Panc1 (cell line): ENCODE data around the gene ABCA6. TPM values are rescaled to one million over a fixed set of nuclear protein-coding genes. Genes with fewer than 3 reads are reported as not detected.

Experiments used
- ATAC-seq: fragments of 200-7000 bp; cut with Tn5 transposase; 2 replicates; pipeline ENCODE4 v1.9.1; 2020; ENCODE audit warnings: mild to moderate bottlenecking, moderate library complexity
- BruUV-seq: library from RNA; stranded (reverse); fragments of 400-500 nt; replicated peaks from 2 replicates; lab custom pipeline; 2021; lab: Mats Ljungman, UMichigan
- CTCF ChIA-PET: fragments of 300-600 bp; sonication (Branson Sonifier 250); formaldehyde crosslinking; loops from one replicate; lab custom pipeline; 2022; ENCODE audit warnings: antibody characterized with exemption; lab: Charles Lee
- POLR2A ChIA-PET: fragments of 300-600 bp; sonication (Branson Sonifier 250); formaldehyde crosslinking; loops from one replicate; lab custom pipeline; 2022; ENCODE audit warnings: antibody characterized with exemption; lab: Charles Lee
- DNase-seq: peaks from one replicate; pipeline ENCODE4 v3.0.0-alpha.2; 2010; ENCODE audit warnings: low read depth, low spot score
- H3K27ac ChIP-seq: 2 replicates; pipeline ENCODE4 v1.5.1; 2011; ENCODE audit warnings: mild to moderate bottlenecking, low read length, inconsistent platforms
- H3K27me3 ChIP-seq: fragments of 200-500 bp; sonication (Bioruptor generic); 2 replicates; pipeline ENCODE4 v1.6.0; 2014; ENCODE audit warnings: low read length, inconsistent platforms; ENCODE audit not compliant: control insufficient read depth, insufficient read depth
- H3K36me3 ChIP-seq: fragments of 200-500 bp; sonication (Bioruptor generic); 2 replicates; pipeline ENCODE4 v1.5.1; 2014; ENCODE audit warnings: inconsistent platforms, mild to moderate bottlenecking, low read length, moderate library complexity; ENCODE audit not compliant: control insufficient read depth, insufficient read depth
- H3K4me1 ChIP-seq: 2 replicates; pipeline ENCODE4 v1.5.1; 2011; ENCODE audit warnings: inconsistent platforms, mild to moderate bottlenecking, low read length, moderate library complexity; ENCODE audit not compliant: control insufficient read depth, insufficient read depth
- H3K4me3 ChIP-seq, 2 experiments: 2 replicates each; pipeline ENCODE4 v1.5.1; 2011 to 2012; ENCODE audit warnings: low read depth in 2 of 2, low read length in 2 of 2, mild to moderate bottlenecking in 2 of 2, inconsistent platforms in 1 of 2, moderate library complexity in 1 of 2
- H3K9me3 ChIP-seq: fragments of 200-500 bp; sonication (Bioruptor generic); 2 replicates; pipeline ENCODE4 v1.5.1; 2014; ENCODE audit warnings: low read depth, mild to moderate bottlenecking, inconsistent platforms, low read length, moderate library complexity; ENCODE audit not compliant: control insufficient read depth, insufficient read depth
- POLR2AphosphoS5 ChIP-seq: IDR thresholded peaks from 2 replicates; pipeline ENCODE4 v1.6.1; 2012; ENCODE audit warnings: mild to moderate bottlenecking, low read depth, low read length, moderate library complexity
- SIN3A ChIP-seq: IDR thresholded peaks from 2 replicates; pipeline ENCODE4 v1.6.1; 2012; ENCODE audit warnings: low read depth, mild to moderate bottlenecking, low read length, moderate library complexity, borderline replicate concordance; ENCODE audit not compliant: insufficient read depth
- TCF7L2 ChIP-seq: IDR thresholded peaks from 2 replicates; pipeline ENCODE4 v1.6.1; 2011; ENCODE audit warnings: mild to moderate bottlenecking, low read depth, low read length, inconsistent platforms
- in situ Hi-C: cut with HindIII; loops from 2 replicates; pipeline ENCODE4 v1.10.0; 2016; ENCODE audit warnings: low sequenced_read_pairs, low pct_unique_long_range_greater_than_20kb
- intact Hi-C: fragments of 100-400 bp; cut with micrococcal nuclease; formaldehyde crosslinking; loops from one replicate; pipeline ENCODE4 v1.10.0; 2022; ENCODE audit not compliant: unreplicated experiment
- total RNA-seq: library from RNA; stranded (reverse); gene quantifications from one replicate; pipeline ENCODE4 v1.2.1, GENCODE V29; 2021; ENCODE audit not compliant: unreplicated experiment
- TF ChIP-seq, protein P1 (sequence below): fragments of 450-650 bp; IDR thresholded peaks from 2 replicates; pipeline ENCODE4 v1.5.1; 2017; ENCODE audit warnings: mild to moderate bottlenecking
- TF ChIP-seq, protein P2 (sequence below), 2 experiments: IDR thresholded peaks; 2 replicates each; pipeline ENCODE4 v1.6.1; 2011 to 2012; ENCODE audit warnings: low read depth in 2 of 2, control low read depth in 1 of 2, low read length in 1 of 2, mild to moderate bottlenecking in 1 of 2, moderate library complexity in 1 of 2; ENCODE audit not compliant: insufficient read depth in 1 of 2

ABCA6 gene
- total RNA-seq, 1 experiment from 2014 or later: 0.46 TPM

DNA sequence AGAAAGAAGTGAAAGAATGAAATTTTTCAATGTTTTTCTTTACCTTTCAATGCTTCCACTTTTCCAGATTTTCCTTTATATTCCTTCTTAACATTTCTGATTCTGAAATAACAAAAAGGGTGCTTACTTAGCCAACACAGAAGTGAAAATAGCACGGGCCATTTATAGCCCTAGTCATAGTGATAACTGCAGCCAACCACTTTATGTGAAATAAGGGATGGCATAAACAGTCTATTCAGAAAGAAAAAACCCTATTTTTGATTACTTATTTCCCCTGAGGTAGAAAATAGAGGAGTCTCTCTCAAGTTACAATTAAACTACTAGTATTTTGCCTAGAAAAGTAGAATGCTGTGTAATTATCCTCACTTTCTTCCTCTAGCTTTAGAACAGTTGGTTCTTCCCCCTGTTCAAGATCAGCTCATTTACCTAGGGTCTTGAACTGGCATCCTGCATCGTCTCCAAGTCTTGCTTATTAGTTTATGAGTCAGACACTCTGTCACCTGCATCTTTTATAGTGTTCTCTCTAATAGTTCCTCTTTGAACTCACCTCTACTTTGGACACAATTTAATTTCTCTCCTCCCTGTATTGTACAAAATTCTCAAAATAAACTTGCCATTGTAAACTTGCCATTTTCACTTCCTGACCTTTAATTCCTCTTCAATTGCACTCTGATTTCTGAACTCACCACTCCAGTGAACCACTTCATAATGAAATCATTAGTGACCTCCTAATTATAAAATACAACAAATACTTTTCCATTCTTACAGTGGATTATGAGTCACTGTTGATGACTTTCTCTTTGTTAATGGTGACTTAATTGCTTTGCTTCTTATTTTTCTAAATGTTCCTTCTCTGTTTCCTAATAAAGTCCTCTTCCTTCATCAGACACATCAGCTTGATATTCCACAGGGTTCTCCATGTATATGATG is 23.6 kb downstream of the ABCA6 start:
- DNase-seq (no peak), ATAC-seq (no peak)
- POLR2A ChIA-PET: no interaction called here
- in situ Hi-C loops: no loop called here
- no peak overlapping the region for H3K27ac ChIP-seq
- CTCF ChIA-PET: no interaction called here
- H3K4me1 ChIP-seq: no peaks in the 10 kb centered on the region
- H3K4me3 ChIP-seq: no peak overlapping the region
- H3K36me3 ChIP-seq: no peaks in the 10 kb centered on the region
- BruUV-seq: no TSS peak
- H3K27me3 ChIP-seq: no peaks in the 10 kb centered on the region
- no peaks in the 10 kb centered on the region for H3K9me3 ChIP-seq
- TF ChIP-seq POLR2AphosphoS5 (no peak), TCF7L2 (no peak), SIN3A (no peak)
- TF ChIP-seq, protein P1, sequence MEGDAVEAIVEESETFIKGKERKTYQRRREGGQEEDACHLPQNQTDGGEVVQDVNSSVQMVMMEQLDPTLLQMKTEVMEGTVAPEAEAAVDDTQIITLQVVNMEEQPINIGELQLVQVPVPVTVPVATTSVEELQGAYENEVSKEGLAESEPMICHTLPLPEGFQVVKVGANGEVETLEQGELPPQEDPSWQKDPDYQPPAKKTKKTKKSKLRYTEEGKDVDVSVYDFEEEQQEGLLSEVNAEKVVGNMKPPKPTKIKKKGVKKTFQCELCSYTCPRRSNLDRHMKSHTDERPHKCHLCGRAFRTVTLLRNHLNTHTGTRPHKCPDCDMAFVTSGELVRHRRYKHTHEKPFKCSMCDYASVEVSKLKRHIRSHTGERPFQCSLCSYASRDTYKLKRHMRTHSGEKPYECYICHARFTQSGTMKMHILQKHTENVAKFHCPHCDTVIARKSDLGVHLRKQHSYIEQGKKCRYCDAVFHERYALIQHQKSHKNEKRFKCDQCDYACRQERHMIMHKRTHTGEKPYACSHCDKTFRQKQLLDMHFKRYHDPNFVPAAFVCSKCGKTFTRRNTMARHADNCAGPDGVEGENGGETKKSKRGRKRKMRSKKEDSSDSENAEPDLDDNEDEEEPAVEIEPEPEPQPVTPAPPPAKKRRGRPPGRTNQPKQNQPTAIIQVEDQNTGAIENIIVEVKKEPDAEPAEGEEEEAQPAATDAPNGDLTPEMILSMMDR: no peak
- TF ChIP-seq, protein P2, sequence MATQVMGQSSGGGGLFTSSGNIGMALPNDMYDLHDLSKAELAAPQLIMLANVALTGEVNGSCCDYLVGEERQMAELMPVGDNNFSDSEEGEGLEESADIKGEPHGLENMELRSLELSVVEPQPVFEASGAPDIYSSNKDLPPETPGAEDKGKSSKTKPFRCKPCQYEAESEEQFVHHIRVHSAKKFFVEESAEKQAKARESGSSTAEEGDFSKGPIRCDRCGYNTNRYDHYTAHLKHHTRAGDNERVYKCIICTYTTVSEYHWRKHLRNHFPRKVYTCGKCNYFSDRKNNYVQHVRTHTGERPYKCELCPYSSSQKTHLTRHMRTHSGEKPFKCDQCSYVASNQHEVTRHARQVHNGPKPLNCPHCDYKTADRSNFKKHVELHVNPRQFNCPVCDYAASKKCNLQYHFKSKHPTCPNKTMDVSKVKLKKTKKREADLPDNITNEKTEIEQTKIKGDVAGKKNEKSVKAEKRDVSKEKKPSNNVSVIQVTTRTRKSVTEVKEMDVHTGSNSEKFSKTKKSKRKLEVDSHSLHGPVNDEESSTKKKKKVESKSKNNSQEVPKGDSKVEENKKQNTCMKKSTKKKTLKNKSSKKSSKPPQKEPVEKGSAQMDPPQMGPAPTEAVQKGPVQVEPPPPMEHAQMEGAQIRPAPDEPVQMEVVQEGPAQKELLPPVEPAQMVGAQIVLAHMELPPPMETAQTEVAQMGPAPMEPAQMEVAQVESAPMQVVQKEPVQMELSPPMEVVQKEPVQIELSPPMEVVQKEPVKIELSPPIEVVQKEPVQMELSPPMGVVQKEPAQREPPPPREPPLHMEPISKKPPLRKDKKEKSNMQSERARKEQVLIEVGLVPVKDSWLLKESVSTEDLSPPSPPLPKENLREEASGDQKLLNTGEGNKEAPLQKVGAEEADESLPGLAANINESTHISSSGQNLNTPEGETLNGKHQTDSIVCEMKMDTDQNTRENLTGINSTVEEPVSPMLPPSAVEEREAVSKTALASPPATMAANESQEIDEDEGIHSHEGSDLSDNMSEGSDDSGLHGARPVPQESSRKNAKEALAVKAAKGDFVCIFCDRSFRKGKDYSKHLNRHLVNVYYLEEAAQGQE (IDR thresholded peaks at IDR 0.05; ENCODE audit: insufficient read depth in 1 of 2, low read depth in 2 of 2, low read length in 1 of 2): no peak
- intact Hi-C loops: no loop called here

DNA sequence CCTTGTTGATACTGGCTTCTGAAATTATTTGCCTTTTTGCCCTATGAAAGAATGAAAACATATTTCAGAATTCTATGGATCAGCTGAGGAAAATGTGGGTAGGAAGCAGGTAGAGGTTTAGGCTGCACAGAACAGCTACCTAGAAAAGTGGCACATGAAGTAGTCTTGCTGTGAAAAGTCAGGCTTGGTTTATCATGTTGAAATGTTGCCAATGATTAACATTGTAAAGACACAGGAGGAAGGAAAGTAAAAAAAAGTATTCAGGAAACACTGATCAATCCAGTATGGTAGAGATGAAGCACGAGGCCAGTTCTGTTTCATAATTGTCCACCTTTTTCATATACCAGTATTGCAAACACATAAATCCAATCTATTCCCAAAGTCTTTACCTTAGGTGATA is 29.9 kb downstream of the ABCA6 start:
- no peaks in the 10 kb centered on the region for H3K27me3 ChIP-seq
- no peak overlapping the region for H3K27ac ChIP-seq
- H3K4me3 ChIP-seq: no peak overlapping the region
- ChIA-PET POLR2A (no interaction called here), CTCF (no interaction called here)
- no TSS peak for BruUV-seq
- ATAC-seq: no peak
- no peaks in the 10 kb centered on the region for H3K36me3 ChIP-seq
- H3K4me1 ChIP-seq: no peaks in the 10 kb centered on the region
- TF ChIP-seq, protein P2 (IDR thresholded peaks at IDR 0.05; ENCODE audit: insufficient read depth in 1 of 2, low read depth in 2 of 2, low read length in 1 of 2): no peak
- no peak for TF ChIP-seq TCF7L2
- no peak for TF ChIP-seq SIN3A
- TF ChIP-seq, protein P1: no peak
- no peak for TF ChIP-seq POLR2AphosphoS5
- intact Hi-C loops: no loop called here
- DNase-seq: no peak
- in situ Hi-C loops: no loop called here
- H3K9me3 ChIP-seq: no peaks in the 10 kb centered on the region
